Mammary epithelial cell (primary cell): ENCODE measurements around the gene CDK8.

Experiments
- EZH2 ChIP-seq: IDR thresholded peaks from 2 replicates; pipeline ENCODE4 v1.6.1; 2012; ENCODE audit warnings: low read length, inconsistent platforms, borderline replicate concordance
- TF ChIP-seq, protein P1 (sequence below), 2 donors: IDR thresholded peaks in 1 of 2; conservative IDR thresholded peaks in 1 of 2; 2 replicates each; pipeline ENCODE4 v1.5.1; 2011 to 2012; ENCODE audit warnings: inconsistent platforms in 2 of 2, low read length in 2 of 2, mild to moderate bottlenecking in 2 of 2, control low read depth in 1 of 2, low read depth in 1 of 2; ENCODE audit not compliant: insufficient read depth in 1 of 2; ENCODE audit errors: extremely low read depth in 1 of 2

DNA sequence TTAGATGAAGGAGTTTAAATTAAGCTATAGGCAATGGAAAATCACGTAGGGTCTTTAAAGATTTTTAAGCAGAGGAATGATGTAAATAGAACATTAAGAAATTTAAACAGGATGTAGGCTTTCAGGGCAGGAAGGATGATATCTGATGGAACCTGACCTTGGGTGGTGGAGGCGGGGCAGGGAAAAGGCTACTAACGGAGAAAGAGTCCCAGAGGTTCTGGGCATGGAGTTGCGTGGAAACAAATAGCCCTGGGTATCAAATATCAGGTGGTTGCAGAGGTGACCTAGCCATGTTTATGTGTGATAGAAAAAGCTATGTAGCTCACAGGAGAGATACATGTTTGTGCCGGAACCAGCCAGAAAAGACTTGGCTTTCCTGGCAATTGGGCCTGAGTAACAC, 7.8 kb upstream of the CDK8 start:
- no peak for TF ChIP-seq EZH2
- TF ChIP-seq, protein P1, sequence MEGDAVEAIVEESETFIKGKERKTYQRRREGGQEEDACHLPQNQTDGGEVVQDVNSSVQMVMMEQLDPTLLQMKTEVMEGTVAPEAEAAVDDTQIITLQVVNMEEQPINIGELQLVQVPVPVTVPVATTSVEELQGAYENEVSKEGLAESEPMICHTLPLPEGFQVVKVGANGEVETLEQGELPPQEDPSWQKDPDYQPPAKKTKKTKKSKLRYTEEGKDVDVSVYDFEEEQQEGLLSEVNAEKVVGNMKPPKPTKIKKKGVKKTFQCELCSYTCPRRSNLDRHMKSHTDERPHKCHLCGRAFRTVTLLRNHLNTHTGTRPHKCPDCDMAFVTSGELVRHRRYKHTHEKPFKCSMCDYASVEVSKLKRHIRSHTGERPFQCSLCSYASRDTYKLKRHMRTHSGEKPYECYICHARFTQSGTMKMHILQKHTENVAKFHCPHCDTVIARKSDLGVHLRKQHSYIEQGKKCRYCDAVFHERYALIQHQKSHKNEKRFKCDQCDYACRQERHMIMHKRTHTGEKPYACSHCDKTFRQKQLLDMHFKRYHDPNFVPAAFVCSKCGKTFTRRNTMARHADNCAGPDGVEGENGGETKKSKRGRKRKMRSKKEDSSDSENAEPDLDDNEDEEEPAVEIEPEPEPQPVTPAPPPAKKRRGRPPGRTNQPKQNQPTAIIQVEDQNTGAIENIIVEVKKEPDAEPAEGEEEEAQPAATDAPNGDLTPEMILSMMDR (conservative IDR thresholded peaks at IDR 0.05 in 1 of 2, IDR thresholded peaks at IDR 0.05 in 1 of 2; ENCODE audit: extremely low read depth in 1 of 2, insufficient read depth in 1 of 2, low read depth in 1 of 2, low read length in 2 of 2) = no peak
